ENCODE data around the gene TFF3.

GRCh38 chr21:42340187-42341050 lies 25.2 kb upstream of the TFF3 start:
- TF ChIP-seq CTCF (conservative IDR thresholded peaks at IDR 0.05 in 1 of 2, IDR thresholded peaks at IDR 0.05 in 1 of 2; ENCODE audit: low read depth in 1 of 2, low read length in 2 of 2) (no peak), EZH2 (IDR thresholded peaks at IDR 0.05; ENCODE audit: low read length, missing control alignments) (no peak)
